Skin epidermis (tissue), 12 donors: ENCODE measurements around the gene BTBD16.

Experiments
- H3K27ac ChIP-seq, 21 experiments: fragments of 200-600 bp; sonication (generic) in 11 of 21; one replicate each; pipeline ENCODE4 v1.5.0; 2020; ENCODE audit warnings: mild to moderate bottlenecking in 3 of 21, inconsistent platforms in 2 of 21, moderate library complexity in 2 of 21
- H3K4me3 ChIP-seq, 7 experiments: fragments of 200-600 bp; sonication (generic) in 2 of 7; one replicate each; pipeline ENCODE4 v1.5.0; 2020; ENCODE audit warnings: inconsistent platforms in 2 of 7, mild to moderate bottlenecking in 2 of 7, moderate library complexity in 1 of 7

BTBD16 gene

DNA sequence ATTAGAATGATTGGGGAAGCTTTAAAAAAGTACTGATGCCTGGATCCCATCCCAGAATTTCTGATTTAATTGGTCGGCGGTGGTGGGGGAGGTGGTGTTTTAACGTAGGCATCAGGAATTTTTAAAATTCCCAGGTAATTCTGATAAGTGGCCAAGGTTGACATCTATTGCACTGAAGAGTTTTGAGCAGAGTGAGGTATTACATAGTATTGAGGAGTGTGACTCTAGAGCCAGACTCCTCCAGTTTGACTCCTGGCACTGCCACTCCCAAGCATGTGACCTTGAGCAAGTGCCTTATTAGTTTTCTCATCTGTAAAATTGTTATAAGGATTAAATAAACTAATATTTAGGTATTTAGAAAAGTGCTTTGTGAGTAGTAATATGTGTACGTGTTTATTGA lies 109.6 kb downstream of the BTBD16 start:
- no peak overlapping the region for H3K27ac ChIP-seq

DNA sequence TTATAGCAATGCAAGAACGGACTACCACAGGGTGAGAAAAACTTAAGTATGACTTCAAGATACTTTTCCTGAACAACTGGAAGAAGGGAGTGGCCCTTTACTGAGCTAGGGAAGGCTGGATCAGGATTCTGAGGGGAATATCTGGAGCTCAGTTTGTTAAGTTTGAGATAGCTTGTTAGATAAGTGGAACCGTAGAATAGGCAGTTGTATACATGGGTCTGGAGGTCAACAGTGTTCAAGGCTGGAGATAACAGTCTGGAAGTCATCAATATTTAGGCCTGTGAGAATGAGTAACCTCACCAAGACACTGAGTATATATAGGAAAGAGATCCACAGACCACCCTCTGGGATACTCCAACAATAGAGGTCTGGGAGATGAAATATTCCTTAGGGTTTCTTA lies 110.6 kb downstream of the BTBD16 start:
- Histone ChIP-seq H3K4me3 (no peak overlapping the region), H3K27ac (no peak overlapping the region)

More for the DNA sequence above, 109.6 kb downstream of the BTBD16 start:
- no peak overlapping the region for H3K4me3 ChIP-seq

- Histone ChIP-seq H3K27ac (no peak overlapping the region), H3K4me3 (no peak overlapping the region)
Measured at GRCh38 chr10:122386514-122386913, 115.4 kb downstream of the BTBD16 start.

DNA sequence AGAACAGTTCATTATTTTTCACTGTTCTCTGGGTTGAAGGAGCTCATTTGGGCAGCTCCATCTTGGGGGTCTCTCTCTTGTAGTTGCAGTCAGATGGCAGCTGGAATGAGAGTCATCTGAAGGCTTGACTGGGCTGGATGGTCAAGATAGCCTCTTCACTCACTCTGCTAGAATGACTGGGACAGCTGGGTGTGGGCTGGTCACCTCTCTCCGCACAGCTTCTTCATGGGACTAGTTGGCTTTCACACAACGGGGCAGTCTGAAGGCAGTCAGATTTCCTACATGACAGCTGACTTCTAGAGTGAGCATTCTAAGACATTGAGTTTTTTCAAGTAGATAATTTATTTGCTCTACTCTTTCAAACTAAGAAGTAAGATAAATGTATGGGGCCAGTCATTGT lies 116.5 kb downstream of the BTBD16 start:
- Histone ChIP-seq H3K4me3 (no peak overlapping the region), H3K27ac (no peak overlapping the region)
